Mesenchymal stem cell (in vitro differentiated cells and primary cell): ENCODE measurements around the gene LUZP2.
A peak's percentile ranks its signal among the peaks of the same experiment; 100 is the strongest.

Experiments used
- DNase-seq: peaks from one replicate; pipeline ENCODE4 v3.0.0-alpha.2; 2013
- H2AFZ ChIP-seq: one replicate; pipeline ENCODE4 v1.6.1; 2013; ENCODE audit warnings: low read depth, mild to moderate bottlenecking, control low read depth, inconsistent platforms, low read length, moderate library complexity
- H2AK5ac ChIP-seq: 2 replicates; pipeline ENCODE4 v1.6.1; 2013; ENCODE audit warnings: low read length, moderate library complexity, mild to moderate bottlenecking, inconsistent platforms; ENCODE audit not compliant: severe bottlenecking
- H2BK120ac ChIP-seq: one replicate; pipeline ENCODE4 v1.6.1; 2013; ENCODE audit warnings: low read depth, mild to moderate bottlenecking, inconsistent platforms, low read length, moderate library complexity
- H2BK12ac ChIP-seq, 2 experiments: one replicate each; pipeline ENCODE4 v1.6.1; 2013; ENCODE audit warnings: inconsistent platforms in 2 of 2, low read length in 2 of 2, mild to moderate bottlenecking in 2 of 2, moderate library complexity in 2 of 2, control low read depth in 1 of 2
- H2BK15ac ChIP-seq: one replicate; pipeline ENCODE4 v1.6.1; 2013; ENCODE audit warnings: mild to moderate bottlenecking, low read depth, inconsistent platforms; ENCODE audit not compliant: poor library complexity, severe bottlenecking
- H2BK5ac ChIP-seq: 2 replicates; pipeline ENCODE4 v1.6.1; 2013; ENCODE audit warnings: low read depth, mild to moderate bottlenecking, low read length, control low read depth, inconsistent platforms; ENCODE audit not compliant: poor library complexity, severe bottlenecking
- H3K14ac ChIP-seq, 2 experiments: one replicate each; pipeline ENCODE4 v1.6.1; 2013; ENCODE audit warnings: inconsistent platforms in 2 of 2, low read length in 2 of 2, control low read depth in 1 of 2, mild to moderate bottlenecking in 1 of 2, moderate library complexity in 1 of 2
- H3K18ac ChIP-seq, 2 experiments: one replicate each; pipeline ENCODE4 v1.6.1; 2013; ENCODE audit warnings: inconsistent platforms in 2 of 2, low read length in 2 of 2, control low read depth in 1 of 2, low read depth in 1 of 2, mild to moderate bottlenecking in 1 of 2
- H3K23ac ChIP-seq, 2 experiments: one replicate each; pipeline ENCODE4 v1.6.1; 2013; ENCODE audit warnings: inconsistent platforms in 2 of 2, low read length in 2 of 2, mild to moderate bottlenecking in 2 of 2, moderate library complexity in 2 of 2, control low read depth in 1 of 2
- H3K27ac ChIP-seq: 2 replicates; pipeline ENCODE4 v1.5.1; 2013; ENCODE audit warnings: mild to moderate bottlenecking, moderate library complexity, low read length, control low read depth, inconsistent platforms; ENCODE audit not compliant: poor library complexity, severe bottlenecking
- H3K27me3 ChIP-seq, 2 experiments: 2 replicates each; pipeline versions ENCODE4 v1.6.1 to v1.7.0; 2013; ENCODE audit warnings: low read length in 2 of 2, mild to moderate bottlenecking in 2 of 2, moderate library complexity in 2 of 2, control low read depth in 1 of 2, inconsistent platforms in 1 of 2; ENCODE audit not compliant: control insufficient read depth in 1 of 2, insufficient read depth in 1 of 2
- H3K36me3 ChIP-seq, 2 experiments: 2 replicates each; pipeline versions ENCODE4 v1.6.1 to v1.7.0; 2013; ENCODE audit warnings: low read length in 2 of 2, control low read depth in 1 of 2, inconsistent platforms in 1 of 2, low read depth in 1 of 2, mild to moderate bottlenecking in 1 of 2; ENCODE audit not compliant: insufficient read depth in 2 of 2, control insufficient read depth in 1 of 2
- H3K4ac ChIP-seq, 2 experiments: one replicate each; pipeline ENCODE4 v1.6.1; 2013; ENCODE audit warnings: inconsistent platforms in 2 of 2, low read length in 2 of 2, mild to moderate bottlenecking in 2 of 2, moderate library complexity in 2 of 2, control low read depth in 1 of 2, low read depth in 1 of 2
- H3K4me1 ChIP-seq: 2 replicates; pipeline ENCODE4 v1.6.1; 2013; ENCODE audit warnings: low read depth, low read length, control low read depth; ENCODE audit not compliant: control insufficient read depth, insufficient read depth
- H3K4me2 ChIP-seq: 2 replicates; pipeline ENCODE4 v1.6.1; 2013; ENCODE audit warnings: low read length, mild to moderate bottlenecking, inconsistent platforms; ENCODE audit not compliant: poor library complexity, severe bottlenecking
- H3K4me3 ChIP-seq, 2 experiments: 2 replicates each; pipeline versions ENCODE4 v1.5.1 to v1.7.0; 2013; ENCODE audit warnings: low read length in 2 of 2, mild to moderate bottlenecking in 2 of 2, control low read depth in 1 of 2, low read depth in 1 of 2; ENCODE audit not compliant: insufficient read depth in 1 of 2
- H3K79me1 ChIP-seq: replicated peaks from 2 replicates; pipeline ENCODE4 v1.6.1; 2013; ENCODE audit warnings: mild to moderate bottlenecking, control low read depth, low read length, inconsistent platforms; ENCODE audit not compliant: poor library complexity, severe bottlenecking
- H3K9ac ChIP-seq: 2 replicates; pipeline ENCODE4 v1.7.0; 2013; ENCODE audit warnings: mild to moderate bottlenecking, low read length, moderate library complexity
- H3K9me3 ChIP-seq: 2 replicates; pipeline ENCODE4 v1.7.0; 2013; ENCODE audit warnings: mild to moderate bottlenecking, low read length; ENCODE audit not compliant: control insufficient read depth
- H4K8ac ChIP-seq: one replicate; pipeline ENCODE4 v1.6.1; 2013; ENCODE audit warnings: inconsistent platforms, mild to moderate bottlenecking, low read length, moderate library complexity
- H4K91ac ChIP-seq: one replicate; pipeline ENCODE4 v1.6.1; 2013; ENCODE audit warnings: mild to moderate bottlenecking, low read length, inconsistent platforms
- WGBS: methylation state at CpG from one replicate; pipeline ENCODE4 v1.1.7; 2013; ENCODE audit warnings: mixed read lengths; 5-methylcytosine and 5-hydroxymethylcytosine counted together

Gene LUZP2

DNA sequence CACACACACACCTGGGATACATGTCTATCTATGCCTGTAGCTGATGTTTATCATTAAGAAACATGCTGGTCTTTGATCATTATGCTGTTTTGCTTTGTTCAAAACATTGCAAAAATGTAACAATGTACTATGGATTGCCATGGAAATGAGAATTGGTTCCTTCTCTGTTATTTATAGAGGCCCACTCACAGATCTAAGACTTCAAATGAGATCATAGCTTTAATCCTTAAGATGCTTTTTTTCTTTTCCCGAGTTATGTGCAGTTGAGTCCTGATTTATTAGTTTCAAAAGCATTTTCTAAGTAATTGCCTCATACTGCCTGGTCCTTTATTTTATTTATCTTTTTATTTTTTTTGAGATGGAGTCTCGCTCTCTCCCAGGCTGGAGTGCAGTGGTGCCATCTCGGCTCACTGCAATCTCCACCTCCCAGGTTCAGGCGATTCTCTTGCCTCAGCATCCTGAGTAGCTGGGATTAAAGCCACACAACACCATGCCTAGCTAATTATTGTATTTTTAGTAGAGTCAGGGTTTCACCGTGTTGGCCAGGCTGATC is 131.4 kb downstream of the LUZP2 start:
- Histone ChIP-seq H3K4me1 (no peaks in the 10 kb centered on the region), H2AK5ac (no peak overlapping the region), H2BK5ac (no peak overlapping the region), H3K18ac (no peak overlapping the region), H3K4ac (no peak overlapping the region), H3K27me3 (no peaks in the 10 kb centered on the region), H3K27ac (no peak overlapping the region), H4K8ac (no peak overlapping the region), H3K36me3 (no peaks in the 10 kb centered on the region), H3K4me2 (no peak overlapping the region), H2BK120ac (no peak overlapping the region), H3K4me3 (no peak overlapping the region), H2AFZ (no peak overlapping the region), H3K23ac (no peak overlapping the region), H3K79me1 (no peaks in the 10 kb centered on the region), H3K14ac (no peak overlapping the region), H3K9ac (no peak overlapping the region), H2BK12ac (no peak overlapping the region), H4K91ac (no peak overlapping the region), H2BK15ac (no peak overlapping the region), H3K9me3 (no peaks in the 10 kb centered on the region)
- no peak for DNase-seq
- WGBS = 94% methylated on average over 2 of the region's 5 CpGs

DNA sequence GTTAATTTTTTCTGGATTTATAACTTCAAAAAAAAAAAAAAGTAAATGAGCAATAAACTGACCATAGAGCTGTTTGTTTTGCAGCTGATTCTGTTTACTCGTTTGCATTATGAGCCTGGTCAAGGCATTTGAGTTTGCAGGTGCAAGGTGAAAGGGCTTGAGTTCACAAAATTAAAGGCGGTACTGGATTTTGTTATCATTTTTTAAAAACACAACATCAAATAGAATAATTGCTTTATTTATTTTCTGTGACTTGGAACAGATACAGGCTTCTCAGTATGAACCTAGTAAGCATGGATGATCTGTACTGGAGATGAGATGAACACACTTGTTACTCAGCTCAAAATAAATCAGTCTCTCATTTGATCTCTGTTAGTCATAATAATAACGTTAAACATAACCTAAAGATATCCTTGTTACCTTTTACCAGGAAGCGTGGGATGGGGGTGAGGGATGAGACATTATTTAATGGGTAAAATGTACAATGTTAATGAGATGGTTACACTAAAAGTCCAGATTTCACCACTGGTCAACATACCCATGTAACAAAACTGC is 137.8 kb downstream of the LUZP2 start:
- Histone ChIP-seq H2BK5ac (no peak overlapping the region), H3K18ac (no peak overlapping the region), H3K4ac (no peak overlapping the region), H2BK12ac (no peak overlapping the region), H2AFZ (no peak overlapping the region), H3K14ac (no peak overlapping the region), H3K27me3 (no peaks in the 10 kb centered on the region), H3K27ac (no peak overlapping the region), H2AK5ac (no peak overlapping the region), H4K8ac (no peak overlapping the region), H2BK120ac (no peak overlapping the region), H3K23ac (no peak overlapping the region), H4K91ac (no peak overlapping the region), H3K9me3 (no peaks in the 10 kb centered on the region), H3K9ac (no peak overlapping the region), H3K4me3 (no peak overlapping the region), H3K4me2 (no peak overlapping the region), H3K79me1 (no peaks in the 10 kb centered on the region), H2BK15ac (no peak overlapping the region), H3K36me3 (no peaks in the 10 kb centered on the region), H3K4me1 (no peaks in the 10 kb centered on the region)
- no peak for DNase-seq
- 100% methylated on average over 1 of the region's 4 CpGs for WGBS

DNA sequence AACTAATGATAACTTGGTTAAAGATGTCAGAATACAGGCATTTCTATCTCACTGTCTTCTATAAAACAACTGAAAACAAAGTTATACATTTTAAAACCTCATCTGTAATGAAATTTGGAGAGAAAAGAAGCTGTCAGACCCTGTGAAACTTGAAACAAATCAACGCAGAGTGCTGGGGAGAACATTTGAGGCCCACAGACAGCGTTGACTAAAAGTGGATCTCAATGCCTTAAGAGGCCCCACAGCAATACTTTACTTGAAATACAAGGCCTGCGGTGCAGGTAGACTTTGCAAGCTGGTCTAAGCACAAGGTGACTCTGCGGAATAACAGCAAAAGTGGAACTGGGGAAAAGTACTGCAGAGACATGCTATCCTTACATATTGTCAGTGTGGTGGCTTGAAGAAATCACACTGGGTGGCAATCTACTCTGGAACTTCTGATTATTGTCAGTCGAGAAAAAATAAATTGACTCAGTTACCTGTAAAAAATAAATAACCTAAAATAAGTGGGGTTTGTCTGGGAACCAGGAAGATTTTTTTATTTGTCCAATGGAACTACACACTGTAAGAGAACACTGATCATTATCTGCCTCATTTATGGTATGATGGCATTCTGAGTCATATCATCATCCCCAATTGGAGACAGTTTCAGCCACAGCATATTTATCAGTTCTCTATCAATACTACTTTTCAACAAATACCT is 138.9 kb downstream of the LUZP2 start:
- no peak overlapping the region for H3K18ac ChIP-seq
- H3K14ac ChIP-seq = no peak overlapping the region
- no peak overlapping the region for H3K4me3 ChIP-seq
- H3K27ac ChIP-seq = no peak overlapping the region
- H3K9me3 ChIP-seq = no peaks in the 10 kb centered on the region
- H3K36me3 ChIP-seq = no peaks in the 10 kb centered on the region
- WGBS = 91% methylated on average over 4 of the region's 5 CpGs
- H3K79me1 ChIP-seq = no peaks in the 10 kb centered on the region
- no peak overlapping the region for H2BK12ac ChIP-seq
- H3K4me2 ChIP-seq = no peak overlapping the region
- H2AK5ac ChIP-seq = no peak overlapping the region
- no peaks in the 10 kb centered on the region for H3K27me3 ChIP-seq
- H2BK5ac ChIP-seq = no peak overlapping the region
- no peak overlapping the region for H4K91ac ChIP-seq
- peak; percentile 6 for DNase-seq
- H2BK120ac ChIP-seq = no peak overlapping the region
- H4K8ac ChIP-seq = no peak overlapping the region
- H3K23ac ChIP-seq = no peak overlapping the region
- no peaks in the 10 kb centered on the region for H3K4me1 ChIP-seq
- H3K9ac ChIP-seq = no peak overlapping the region
- no peak overlapping the region for H2BK15ac ChIP-seq
- H2AFZ ChIP-seq = no peak overlapping the region
- no peak overlapping the region for H3K4ac ChIP-seq

DNA sequence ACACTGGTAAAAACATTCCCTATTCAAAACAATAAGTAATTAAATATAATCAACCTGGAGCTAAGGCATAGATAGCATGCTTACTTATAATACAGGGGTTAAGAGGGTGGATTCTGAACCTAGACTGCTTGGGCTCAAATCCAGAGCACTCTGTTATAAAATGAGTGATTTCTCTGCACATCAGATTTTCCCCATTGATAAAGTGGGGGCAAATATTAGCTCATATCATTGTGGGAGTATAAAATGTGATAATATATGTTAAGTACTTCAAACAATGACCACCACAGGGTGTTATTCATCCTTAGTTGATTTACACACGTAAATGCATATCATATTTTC is 139.4 kb downstream of the LUZP2 start:
- H2BK120ac ChIP-seq = no peak overlapping the region
- no peak overlapping the region for H3K18ac ChIP-seq
- no peak overlapping the region for H3K27ac ChIP-seq
- no peaks in the 10 kb centered on the region for H3K36me3 ChIP-seq
- H2AFZ ChIP-seq = no peak overlapping the region
- H3K4me3 ChIP-seq = no peak overlapping the region
- no peak overlapping the region for H3K9ac ChIP-seq
- H3K4me2 ChIP-seq = no peak overlapping the region
- no peak overlapping the region for H3K4ac ChIP-seq
- H3K79me1 ChIP-seq = no peaks in the 10 kb centered on the region
- H4K8ac ChIP-seq = no peak overlapping the region
- H2BK12ac ChIP-seq = no peak overlapping the region
- no peak overlapping the region for H2BK15ac ChIP-seq
- no peak for DNase-seq
- no peak overlapping the region for H2BK5ac ChIP-seq
- H3K14ac ChIP-seq = no peak overlapping the region
- 93% methylated on average over 1 of the region's 1 CpG for WGBS
- H3K4me1 ChIP-seq = no peaks in the 10 kb centered on the region
- no peak overlapping the region for H3K23ac ChIP-seq
- H3K27me3 ChIP-seq = no peaks in the 10 kb centered on the region
- H3K9me3 ChIP-seq = no peaks in the 10 kb centered on the region
- no peak overlapping the region for H2AK5ac ChIP-seq
- no peak overlapping the region for H4K91ac ChIP-seq
